Measurements from ENCODE around the gene TMED9.
A peak's percentile ranks its signal among the peaks of the same experiment; 100 is the strongest.

- TF ChIP-seq TAF1 (IDR thresholded peaks at IDR 0.05; ENCODE audit: control insufficient read depth, extremely low read depth, insufficient read depth, low read length, severe bottlenecking) (peak; percentile 57), CHD4 (IDR thresholded peaks at IDR 0.05; ENCODE audit: insufficient read depth, insufficient replicate concordance, low read depth, low read length, poor library complexity, severe bottlenecking) (peak; percentile 90), MAX (CRISPR knock-in tag; IDR thresholded peaks at IDR 0.05) (peak; percentile 78)
- TF ChIP-seq, protein P1, sequence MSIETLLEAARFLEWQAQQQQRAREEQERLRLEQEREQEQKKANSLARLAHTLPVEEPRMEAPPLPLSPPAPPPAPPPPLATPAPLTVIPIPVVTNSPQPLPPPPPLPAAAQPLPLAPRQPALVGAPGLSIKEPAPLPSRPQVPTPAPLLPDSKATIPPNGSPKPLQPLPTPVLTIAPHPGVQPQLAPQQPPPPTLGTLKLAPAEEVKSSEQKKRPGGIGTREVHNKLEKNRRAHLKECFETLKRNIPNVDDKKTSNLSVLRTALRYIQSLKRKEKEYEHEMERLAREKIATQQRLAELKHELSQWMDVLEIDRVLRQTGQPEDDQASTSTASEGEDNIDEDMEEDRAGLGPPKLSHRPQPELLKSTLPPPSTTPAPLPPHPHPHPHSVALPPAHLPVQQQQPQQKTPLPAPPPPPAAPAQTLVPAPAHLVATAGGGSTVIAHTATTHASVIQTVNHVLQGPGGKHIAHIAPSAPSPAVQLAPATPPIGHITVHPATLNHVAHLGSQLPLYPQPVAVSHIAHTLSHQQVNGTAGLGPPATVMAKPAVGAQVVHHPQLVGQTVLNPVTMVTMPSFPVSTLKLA (conservative IDR thresholded peaks at IDR 0.05), result peak; percentile 58 to 73; a peak in 3 of 4 replicates
Measured at GRCh38 chr5:177554474-177555111, 37.4 kb upstream of the TMED9 start, which contains the start of gene FAM193B.

Measured in K562 (cell line).